Nephron (organoid): ENCODE measurements around the gene SVBP.
A peak's percentile ranks its signal among the peaks of the same experiment; 100 is the strongest.

Source experiments
- H3K27ac Mint-ChIP-seq, 3 experiments: 2 replicates each; pipeline ENCODE4 v1.8.0; 2020; ENCODE audit warnings: mixed read lengths in 3 of 3, mild to moderate bottlenecking in 2 of 3, moderate library complexity in 1 of 3
- H3K27me3 Mint-ChIP-seq: 2 replicates; pipeline ENCODE4 v1.8.0; 2021; ENCODE audit warnings: low read depth, mild to moderate bottlenecking, moderate library complexity, mixed read lengths
- H3K36me3 Mint-ChIP-seq: 2 replicates; pipeline ENCODE4 v1.8.0; 2020; ENCODE audit warnings: low read depth, mixed read lengths
- H3K4me1 Mint-ChIP-seq: 2 replicates; pipeline ENCODE4 v1.8.0; 2020; ENCODE audit warnings: mixed read lengths
- H3K4me3 Mint-ChIP-seq, 3 experiments: 2 replicates each; pipeline ENCODE4 v1.8.0; 2020; ENCODE audit warnings: mild to moderate bottlenecking in 3 of 3, mixed read lengths in 3 of 3, moderate library complexity in 2 of 3
- H3K9me3 Mint-ChIP-seq: 2 replicates; pipeline ENCODE4 v1.8.0; 2020; ENCODE audit warnings: mixed read lengths
- TF ChIP-seq, protein P1 (sequence below), 3 experiments: fragments of 200-600 bp; sonication (generic); IDR thresholded peaks; one replicate each; pipeline ENCODE4 v1.5.0; 2021; ENCODE audit warnings: antibody characterized with exemption in 3 of 3; ENCODE audit not compliant: unreplicated experiment in 3 of 3

The SVBP gene

DNA sequence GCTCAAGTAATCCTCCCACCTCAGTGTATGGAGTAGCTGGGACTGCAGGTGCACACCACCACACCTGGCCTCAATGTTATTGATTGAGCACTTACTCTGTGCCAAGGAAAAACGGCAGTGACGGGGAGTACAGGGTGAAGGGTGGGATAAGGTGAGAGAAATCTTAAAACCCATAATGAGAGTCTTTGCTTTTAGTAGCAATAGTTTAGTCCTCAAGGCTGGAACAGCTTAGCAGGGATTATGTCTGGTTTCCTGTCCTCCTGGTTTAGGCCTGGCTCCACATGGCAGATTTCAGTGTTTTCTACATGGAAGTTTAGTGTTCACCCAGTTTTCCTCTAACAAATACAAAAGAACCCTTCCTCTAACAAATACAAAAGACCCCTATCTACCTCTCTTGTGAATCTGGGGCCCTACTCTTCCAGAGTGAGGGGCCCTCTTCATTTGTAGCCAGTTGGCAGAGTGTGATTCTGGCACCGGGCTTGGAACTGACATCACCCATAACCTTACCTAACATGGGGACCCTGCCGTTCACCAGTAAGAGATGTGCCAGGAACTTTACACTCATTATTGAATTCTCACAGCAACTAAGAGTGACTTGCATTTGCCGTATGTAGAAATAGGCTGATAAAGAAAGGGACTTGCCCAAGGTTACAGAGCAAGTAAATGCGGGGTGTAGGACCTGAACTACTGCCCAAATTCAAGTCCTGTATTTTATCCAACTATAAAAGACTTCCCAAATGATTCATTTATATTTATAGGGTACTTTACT is 36.1 kb upstream of the SVBP start:
- H3K9me3 Mint-ChIP-seq: peaks cover 39% of the 10 kb centered on the region
- H3K4me1 Mint-ChIP-seq: peaks cover 16% of the 10 kb centered on the region
- H3K36me3 Mint-ChIP-seq: peaks cover 81% of the 10 kb centered on the region
- no peak overlapping the region for H3K27ac Mint-ChIP-seq
- TF ChIP-seq, protein P1, sequence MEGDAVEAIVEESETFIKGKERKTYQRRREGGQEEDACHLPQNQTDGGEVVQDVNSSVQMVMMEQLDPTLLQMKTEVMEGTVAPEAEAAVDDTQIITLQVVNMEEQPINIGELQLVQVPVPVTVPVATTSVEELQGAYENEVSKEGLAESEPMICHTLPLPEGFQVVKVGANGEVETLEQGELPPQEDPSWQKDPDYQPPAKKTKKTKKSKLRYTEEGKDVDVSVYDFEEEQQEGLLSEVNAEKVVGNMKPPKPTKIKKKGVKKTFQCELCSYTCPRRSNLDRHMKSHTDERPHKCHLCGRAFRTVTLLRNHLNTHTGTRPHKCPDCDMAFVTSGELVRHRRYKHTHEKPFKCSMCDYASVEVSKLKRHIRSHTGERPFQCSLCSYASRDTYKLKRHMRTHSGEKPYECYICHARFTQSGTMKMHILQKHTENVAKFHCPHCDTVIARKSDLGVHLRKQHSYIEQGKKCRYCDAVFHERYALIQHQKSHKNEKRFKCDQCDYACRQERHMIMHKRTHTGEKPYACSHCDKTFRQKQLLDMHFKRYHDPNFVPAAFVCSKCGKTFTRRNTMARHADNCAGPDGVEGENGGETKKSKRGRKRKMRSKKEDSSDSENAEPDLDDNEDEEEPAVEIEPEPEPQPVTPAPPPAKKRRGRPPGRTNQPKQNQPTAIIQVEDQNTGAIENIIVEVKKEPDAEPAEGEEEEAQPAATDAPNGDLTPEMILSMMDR (IDR thresholded peaks at IDR 0.05; ENCODE audit: unreplicated experiment in 3 of 3): no peak
- no peaks in the 10 kb centered on the region for H3K27me3 Mint-ChIP-seq
- H3K4me3 Mint-ChIP-seq: no peak overlapping the region

DNA sequence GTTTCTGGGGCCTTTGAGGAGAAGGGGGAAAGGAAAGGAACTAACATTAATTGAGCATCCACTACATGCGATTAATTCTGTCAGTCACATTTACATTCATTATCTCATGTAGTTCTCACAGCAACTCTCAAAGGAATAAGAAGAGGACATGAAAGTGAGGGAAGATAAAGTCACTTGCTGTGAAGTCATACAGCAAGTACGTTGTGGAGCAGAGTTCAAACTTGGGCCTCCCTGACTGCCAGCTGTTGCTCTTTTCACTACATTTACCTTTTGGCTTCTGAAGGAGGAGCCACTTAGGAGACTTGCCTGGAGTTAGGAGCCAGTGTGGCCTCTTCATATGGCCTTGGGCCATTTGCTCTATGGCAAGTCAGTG is 35.4 kb upstream of the SVBP start:
- peaks cover 21% of the 10 kb centered on the region for H3K4me1 Mint-ChIP-seq
- no peak overlapping the region for H3K27ac Mint-ChIP-seq
- peaks cover 32% of the 10 kb centered on the region for H3K9me3 Mint-ChIP-seq
- no peaks in the 10 kb centered on the region for H3K27me3 Mint-ChIP-seq
- H3K4me3 Mint-ChIP-seq: no peak overlapping the region
- peaks cover 74% of the 10 kb centered on the region for H3K36me3 Mint-ChIP-seq
- TF ChIP-seq, protein P1 (IDR thresholded peaks at IDR 0.05; ENCODE audit: unreplicated experiment in 3 of 3): no peak

DNA sequence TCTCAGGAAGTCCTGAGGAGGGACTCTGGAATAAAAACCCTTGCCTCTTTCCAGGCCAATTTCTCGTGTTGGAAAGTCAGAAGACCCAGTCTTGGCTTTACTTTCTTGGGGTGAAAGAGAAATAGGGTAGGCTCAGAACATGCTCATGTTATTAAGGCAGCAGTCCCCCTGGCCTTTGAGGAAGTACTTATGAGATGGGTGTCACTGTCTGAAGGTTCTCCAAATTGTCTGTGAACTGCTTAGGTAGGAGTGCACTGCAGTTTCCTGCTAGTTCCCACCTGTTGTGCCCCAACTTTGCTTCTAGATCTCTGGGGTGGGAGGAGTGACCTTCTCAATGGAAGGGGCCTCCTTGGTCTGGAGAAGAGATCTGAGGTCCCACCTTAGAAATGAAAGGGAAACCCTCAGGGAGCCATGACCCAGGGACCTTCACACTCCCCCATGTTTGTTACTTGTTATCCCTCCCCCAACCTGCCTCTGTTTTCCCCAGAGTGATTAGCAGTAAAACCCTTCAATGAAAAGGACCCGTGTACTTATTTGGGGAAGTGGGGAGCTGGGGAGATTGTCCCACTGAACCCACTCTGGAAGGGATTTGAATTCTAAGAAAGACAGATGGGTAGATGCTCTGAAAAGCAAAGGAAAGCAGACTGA is 34.9 kb upstream of the SVBP start:
- no peak overlapping the region for H3K27ac Mint-ChIP-seq

DNA sequence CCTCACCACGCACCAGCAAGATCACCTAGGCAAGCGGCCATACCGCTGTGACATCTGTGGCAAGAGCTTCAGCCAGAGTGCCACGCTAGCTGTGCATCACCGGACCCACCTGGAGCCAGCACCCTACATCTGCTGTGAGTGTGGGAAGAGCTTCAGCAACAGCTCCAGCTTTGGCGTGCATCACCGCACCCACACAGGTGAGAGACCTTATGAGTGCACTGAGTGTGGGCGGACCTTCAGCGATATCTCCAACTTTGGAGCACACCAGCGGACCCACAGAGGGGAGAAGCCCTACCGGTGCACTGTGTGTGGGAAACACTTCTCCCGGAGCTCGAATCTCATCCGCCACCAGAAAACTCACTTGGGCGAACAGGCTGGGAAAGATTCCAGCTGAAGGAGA is 34.2 kb upstream of the SVBP start:
- Mint-ChIP-seq H3K4me1 (peaks cover 28% of the 10 kb centered on the region), H3K27ac (no peak overlapping the region), H3K27me3 (no peaks in the 10 kb centered on the region)

More for the DNA sequence above, 34.9 kb upstream of the SVBP start:
- peaks cover 27% of the 10 kb centered on the region for H3K9me3 Mint-ChIP-seq
- peaks cover 69% of the 10 kb centered on the region for H3K36me3 Mint-ChIP-seq
- no peaks in the 10 kb centered on the region for H3K27me3 Mint-ChIP-seq
- H3K4me1 Mint-ChIP-seq: peaks cover 27% of the 10 kb centered on the region
- H3K4me3 Mint-ChIP-seq: no peak overlapping the region
- TF ChIP-seq, protein P1 (IDR thresholded peaks at IDR 0.05; ENCODE audit: unreplicated experiment in 3 of 3): no peak

DNA sequence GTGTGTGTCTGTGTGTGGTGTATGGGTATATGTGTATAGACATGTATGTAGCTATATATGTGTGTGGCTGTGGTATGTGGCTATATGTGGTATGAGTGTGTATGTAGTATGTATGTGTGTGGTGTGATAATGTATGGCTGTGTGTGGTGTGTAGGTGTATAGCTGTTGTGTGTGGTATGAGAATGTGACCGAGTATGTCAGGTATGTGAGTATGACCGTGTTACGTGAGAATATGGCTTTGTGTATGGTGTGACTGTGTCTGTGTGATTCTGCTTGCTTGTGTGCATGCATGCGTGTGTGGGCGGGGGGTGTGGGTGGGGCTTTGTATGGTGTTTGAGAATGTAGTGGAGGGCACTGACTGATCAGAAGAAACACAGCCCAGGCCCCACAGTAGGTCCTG is 32.7 kb upstream of the SVBP start:
- H3K27me3 Mint-ChIP-seq: no peaks in the 10 kb centered on the region
- H3K27ac Mint-ChIP-seq: no peak overlapping the region
- TF ChIP-seq, protein P1 (IDR thresholded peaks at IDR 0.05; ENCODE audit: unreplicated experiment in 3 of 3): no peak
- H3K36me3 Mint-ChIP-seq: peaks cover 56% of the 10 kb centered on the region
- H3K4me1 Mint-ChIP-seq: peaks cover 34% of the 10 kb centered on the region
- peak overlapping the region in 1 of 3 experiments; percentile 1 for H3K4me3 Mint-ChIP-seq
- peaks cover 15% of the 10 kb centered on the region for H3K9me3 Mint-ChIP-seq

More for the DNA sequence above, 34.2 kb upstream of the SVBP start:
- H3K36me3 Mint-ChIP-seq: peaks cover 63% of the 10 kb centered on the region
- H3K4me3 Mint-ChIP-seq: no peak overlapping the region
- TF ChIP-seq, protein P1 (IDR thresholded peaks at IDR 0.05; ENCODE audit: unreplicated experiment in 3 of 3): no peak
- peaks cover 22% of the 10 kb centered on the region for H3K9me3 Mint-ChIP-seq
